ENCODE results near the gene ZBTB39.
"Not testable (repeated sequence)": the region's sequence is repeated elsewhere in the genome, so short reads cannot be mapped to it uniquely, and the experiment has no call there.

ZBTB39 gene, protein sequence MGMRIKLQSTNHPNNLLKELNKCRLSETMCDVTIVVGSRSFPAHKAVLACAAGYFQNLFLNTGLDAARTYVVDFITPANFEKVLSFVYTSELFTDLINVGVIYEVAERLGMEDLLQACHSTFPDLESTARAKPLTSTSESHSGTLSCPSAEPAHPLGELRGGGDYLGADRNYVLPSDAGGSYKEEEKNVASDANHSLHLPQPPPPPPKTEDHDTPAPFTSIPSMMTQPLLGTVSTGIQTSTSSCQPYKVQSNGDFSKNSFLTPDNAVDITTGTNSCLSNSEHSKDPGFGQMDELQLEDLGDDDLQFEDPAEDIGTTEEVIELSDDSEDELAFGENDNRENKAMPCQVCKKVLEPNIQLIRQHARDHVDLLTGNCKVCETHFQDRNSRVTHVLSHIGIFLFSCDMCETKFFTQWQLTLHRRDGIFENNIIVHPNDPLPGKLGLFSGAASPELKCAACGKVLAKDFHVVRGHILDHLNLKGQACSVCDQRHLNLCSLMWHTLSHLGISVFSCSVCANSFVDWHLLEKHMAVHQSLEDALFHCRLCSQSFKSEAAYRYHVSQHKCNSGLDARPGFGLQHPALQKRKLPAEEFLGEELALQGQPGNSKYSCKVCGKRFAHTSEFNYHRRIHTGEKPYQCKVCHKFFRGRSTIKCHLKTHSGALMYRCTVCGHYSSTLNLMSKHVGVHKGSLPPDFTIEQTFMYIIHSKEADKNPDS

GRCh38 chr12:57005980-57006808, at the start of gene ZBTB39:
ZBTB39 (minus strand) TSS chr12:57006546; CDS start chr12:57004917, 1,629 bp downstream.
- peak; percentile 35 to 57 for DNase-seq

- DNase-seq, result peak; percentile 44 to 51
These were observed 49.5 kb upstream of the ZBTB39 start for GRCh38 chr12:57055824-57056223.

- not testable (repeated sequence) for DNase-seq
These were observed 47.6 kb upstream of the ZBTB39 start for GRCh38 chr12:57053901-57054300.

DNA sequence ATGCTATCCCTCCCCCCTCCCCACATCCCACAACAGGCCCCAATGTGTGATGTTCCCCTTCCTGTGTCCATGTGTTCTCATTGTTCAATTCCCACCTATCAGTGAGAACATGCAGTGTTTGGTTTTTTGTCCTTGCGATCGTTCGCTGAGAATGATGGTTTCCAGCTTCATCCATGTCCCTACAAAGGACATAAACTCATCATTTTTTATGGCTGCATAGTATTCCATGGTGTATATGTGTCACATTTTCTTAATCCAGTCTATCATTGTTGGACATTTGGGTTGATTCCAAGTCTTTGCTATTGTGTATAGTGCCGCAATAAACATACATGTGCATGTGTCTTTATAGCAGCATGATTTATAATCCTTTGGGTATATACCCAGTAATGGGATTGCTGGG, 46.8 kb upstream of the ZBTB39 start:
- DNase-seq, result not testable (repeated sequence)

DNA sequence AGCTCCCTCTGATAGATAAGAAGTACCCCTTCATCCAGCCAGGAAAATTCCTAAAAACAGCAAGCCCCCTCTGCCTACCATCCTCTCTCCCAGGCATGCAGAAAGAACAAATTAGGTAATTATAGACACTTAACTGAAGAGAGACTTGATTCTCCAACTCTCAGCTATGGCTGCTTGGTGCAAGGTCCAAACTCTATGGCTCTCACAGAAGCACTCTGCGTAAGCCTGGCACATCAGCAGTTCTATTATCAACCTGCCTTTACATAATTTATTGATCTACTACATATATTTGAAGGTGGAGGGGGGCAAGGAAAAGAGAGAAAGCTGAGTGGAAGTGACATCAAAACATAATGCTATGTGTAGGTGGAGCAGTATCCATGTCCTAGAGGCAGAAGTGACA, 44.7 kb upstream of the ZBTB39 start:
- DNase-seq, result no peak

GRCh38 chr12:57049890-57050289, 43.5 kb upstream of the ZBTB39 start, which contains the start of gene MYO1A:
MYO1A (minus strand) TSS chr12:57050129; CDS start chr12:57048323, 1,806 bp downstream.
- DNase-seq, result no peak

DNA sequence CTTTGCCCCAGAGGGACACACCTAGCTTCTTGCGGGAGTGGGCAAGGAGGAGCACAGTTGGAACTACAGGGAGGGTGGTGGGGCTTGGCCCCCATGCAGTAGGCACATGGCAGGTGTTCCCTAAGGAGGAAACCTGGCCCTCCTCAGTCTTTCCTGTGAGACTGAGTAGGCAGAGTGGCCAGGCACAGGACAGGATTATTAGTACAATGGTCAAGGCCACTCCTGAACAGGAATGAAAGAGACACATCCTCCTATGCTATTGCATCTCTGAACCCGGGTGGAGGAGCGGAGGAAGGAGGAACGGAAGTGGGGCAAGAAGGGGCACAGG, 42.7 kb upstream of the ZBTB39 start:
- DNase-seq, result no peak

DNA sequence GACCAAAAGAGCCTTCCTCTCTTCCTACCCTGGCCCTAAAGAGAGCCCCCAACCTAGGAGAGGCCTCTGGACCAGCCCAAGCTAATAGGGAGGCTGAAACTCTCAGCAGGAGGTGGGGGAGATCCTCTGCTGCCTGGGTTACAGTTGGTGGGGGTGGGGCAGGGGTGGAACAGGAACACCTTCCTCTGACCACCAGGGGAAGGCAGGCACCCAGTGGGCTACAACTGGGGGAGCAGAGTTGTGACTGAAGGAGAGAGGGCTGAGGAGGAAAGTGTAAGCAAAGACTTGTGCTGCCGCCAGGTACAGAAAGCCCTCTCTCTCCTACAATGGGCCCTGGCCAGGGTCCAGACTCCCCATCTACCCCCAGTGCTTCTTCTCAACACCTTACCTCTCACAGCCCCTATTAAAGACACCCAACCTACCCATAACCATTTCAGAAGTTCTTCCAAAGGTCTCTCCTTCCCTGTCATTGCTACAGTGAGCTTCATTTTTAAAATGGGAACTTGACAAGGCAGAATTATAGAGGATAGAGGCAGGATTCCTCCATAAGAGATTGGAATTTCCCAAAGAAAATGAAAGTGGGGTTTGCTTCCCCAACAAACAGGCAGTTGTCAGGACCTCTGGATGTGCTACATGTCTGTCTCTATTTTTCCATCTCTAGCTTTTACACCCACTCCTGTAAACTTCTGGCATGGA, 42.2 kb upstream of the ZBTB39 start:
- DNase-seq, result no peak

GRCh38 chr12:57047981-57048380, 41.6 kb upstream of the ZBTB39 start:
- no peak for DNase-seq

DNA sequence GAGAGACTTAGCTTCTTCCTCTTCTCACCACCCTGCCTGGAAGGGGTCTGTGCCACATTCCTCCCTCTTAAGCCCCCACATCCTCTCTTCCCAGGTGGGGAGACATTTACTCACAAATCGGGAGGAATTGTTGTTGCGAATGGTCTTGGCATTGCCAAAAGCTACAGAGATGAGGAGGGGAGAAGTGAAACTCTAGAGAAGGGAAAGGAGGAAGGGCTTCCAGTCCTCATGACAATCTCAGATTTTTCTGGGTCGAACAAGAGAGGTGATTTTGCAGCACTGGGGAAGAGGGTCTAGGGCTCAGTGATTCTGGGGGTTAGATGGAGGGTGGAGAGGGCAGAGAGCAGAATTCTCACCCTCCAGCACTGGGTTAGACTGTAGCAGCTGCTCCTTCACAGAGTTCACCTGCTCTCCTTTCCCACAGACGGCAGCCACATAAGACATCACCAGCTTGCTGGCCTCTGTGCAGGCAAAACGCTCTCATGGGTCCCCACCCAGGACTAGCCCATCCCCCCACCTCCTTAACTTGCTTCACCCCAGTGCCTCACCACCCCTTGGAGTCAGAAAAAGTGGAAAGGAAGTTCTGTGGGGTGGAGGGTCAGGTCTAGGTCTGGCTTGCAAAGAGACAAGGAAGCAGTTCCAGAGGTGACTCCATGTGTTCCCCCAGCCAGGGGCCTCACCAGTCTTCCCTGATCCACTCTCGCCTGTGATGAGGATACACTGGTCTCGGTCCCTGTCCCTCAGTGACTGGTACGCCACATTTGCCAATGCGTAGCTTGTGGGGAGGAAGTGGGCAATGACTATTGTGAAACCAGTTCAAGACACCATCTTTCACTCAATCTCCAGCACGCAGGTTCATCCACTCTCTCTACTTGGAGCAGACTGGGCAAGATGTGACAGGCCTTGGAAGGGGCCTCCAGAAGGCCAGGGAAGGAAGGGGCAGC, 40.9 kb upstream of the ZBTB39 start:
- DNase-seq, result peak; percentile 74 to 85

DNA sequence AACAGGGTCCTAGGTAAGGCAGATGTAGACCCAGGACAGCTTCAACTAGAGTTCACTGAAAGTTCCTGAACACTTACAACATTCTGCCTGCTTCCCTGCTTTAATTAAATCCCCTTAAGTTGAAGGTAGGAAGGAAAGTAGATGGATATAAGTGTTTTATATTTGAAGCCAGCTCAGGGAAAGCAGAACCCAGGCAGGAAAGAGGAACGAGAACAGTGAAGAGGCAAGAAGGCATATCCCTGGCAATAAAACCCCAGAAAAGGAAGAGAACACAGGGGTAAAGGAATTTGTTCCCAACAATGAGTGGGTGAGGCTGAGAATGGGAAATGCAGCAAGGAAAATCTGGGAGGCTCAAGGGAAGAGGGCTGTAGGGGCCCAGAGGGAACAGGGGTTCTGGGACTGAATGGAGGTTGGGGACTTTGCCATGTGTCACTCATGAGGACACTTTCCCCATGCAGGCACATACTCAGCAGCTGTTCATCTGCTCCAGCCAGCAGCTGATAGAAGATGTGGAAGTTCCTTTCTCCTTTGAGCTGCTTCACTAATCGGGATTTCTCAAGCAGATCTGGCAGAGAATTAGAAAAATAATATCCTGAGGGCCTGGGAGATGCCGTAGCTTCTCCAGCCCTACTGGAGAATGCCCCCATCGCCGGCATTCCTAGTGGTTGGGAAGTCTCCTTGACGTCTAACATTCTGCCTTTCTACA, 39.9 kb upstream of the ZBTB39 start:
- peak; percentile 14 to 36 for DNase-seq

- no peak for DNase-seq
These were observed 38.5 kb upstream of the ZBTB39 start for GRCh38 chr12:57044889-57045288.

- no peak for DNase-seq
These were observed 38.1 kb upstream of the ZBTB39 start for GRCh38 chr12:57044468-57044867.

DNA sequence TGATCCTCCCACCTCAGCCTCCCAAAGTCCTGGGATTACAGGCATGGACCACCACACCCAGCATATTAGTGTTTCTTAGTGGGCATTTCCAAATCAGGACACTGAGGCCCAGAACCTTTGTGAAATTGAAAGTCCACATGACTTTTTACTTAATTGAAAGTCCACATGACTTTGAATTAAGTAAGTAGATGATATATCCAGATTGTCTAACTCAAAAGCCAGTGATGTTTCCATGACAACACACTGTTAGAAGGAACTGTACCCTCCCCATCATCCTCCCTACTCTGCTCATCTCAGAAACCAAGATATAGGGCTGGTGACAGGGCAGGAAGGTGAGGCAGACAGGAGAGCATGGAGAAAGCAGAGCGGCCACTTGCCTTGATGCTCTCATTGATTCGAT, 36.3 kb upstream of the ZBTB39 start:
- DNase-seq, result no peak

DNA sequence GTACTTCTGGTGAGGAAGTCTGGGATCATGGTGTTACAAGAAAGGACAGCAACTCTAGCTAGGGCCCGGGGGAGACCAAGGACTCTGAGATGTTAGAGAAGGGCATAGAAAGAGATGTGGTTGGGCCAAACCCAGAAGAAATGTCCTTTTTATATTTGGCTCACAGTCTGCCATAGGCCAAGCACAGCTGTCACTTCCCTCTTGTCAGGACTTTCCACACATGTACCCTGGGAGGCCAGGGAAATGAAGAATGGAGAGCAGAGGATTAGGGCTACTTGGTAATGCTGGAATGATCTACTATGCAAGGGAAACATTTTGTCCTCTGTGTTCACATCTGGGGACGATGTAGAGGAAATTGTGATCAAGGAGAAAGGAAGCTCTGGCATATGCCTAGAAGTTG, 34.4 kb upstream of the ZBTB39 start:
- no peak for DNase-seq

DNA sequence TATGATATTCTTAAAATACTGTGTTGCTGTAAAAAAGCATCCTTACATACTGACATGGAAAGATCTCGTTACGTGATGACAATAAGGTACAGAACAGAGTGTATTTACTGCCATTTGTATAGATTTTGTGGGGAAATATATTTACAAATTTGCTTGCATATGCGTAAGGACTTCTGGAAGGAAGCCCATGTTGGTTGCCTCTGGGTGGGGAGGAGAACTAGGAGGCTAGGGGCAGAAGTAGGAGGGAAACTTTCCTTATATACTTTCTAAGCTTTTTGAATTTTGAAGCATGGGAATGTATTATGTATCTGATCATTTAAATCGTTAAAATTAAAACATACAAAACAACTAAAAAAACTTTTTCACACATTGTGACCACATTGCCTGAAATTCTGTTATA, 33.9 kb upstream of the ZBTB39 start:
- DNase-seq, result no peak

DNA sequence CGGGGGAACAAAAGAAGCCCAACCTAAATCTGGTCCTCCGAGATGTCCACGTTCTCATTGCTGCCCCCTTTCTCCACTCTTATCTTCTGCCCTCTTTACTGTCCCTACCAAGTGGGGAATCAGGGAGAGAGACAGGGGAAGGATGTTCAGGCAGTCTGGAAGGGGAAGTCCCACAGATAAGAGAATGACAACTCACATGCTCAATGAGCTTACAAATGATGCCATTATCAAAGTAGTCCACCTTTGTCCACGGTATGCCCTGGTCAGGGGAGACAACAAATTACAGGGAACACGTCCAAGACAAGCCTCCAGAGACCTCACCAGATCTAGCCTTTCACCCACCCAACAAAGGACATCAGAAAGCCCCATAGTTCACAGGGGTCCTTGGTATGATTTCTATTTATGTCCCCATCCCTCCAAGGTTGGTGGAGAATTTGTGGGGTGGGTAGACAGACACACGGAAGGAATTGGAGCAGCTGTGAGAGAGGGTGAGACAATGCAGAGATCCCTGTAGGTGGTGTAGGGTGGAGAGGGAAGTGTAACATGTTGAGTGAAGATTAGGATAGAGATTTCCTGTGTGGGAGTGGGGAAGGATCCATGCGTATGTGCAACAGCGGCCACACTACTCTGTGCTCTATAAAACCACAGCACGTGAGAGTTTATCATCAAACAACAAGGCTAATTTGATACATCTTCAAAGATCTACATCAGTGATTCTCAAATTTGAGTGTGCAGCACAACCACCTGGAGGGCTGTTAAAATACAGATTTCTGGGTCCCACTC, 32.9 kb upstream of the ZBTB39 start:
- no peak for DNase-seq

DNA sequence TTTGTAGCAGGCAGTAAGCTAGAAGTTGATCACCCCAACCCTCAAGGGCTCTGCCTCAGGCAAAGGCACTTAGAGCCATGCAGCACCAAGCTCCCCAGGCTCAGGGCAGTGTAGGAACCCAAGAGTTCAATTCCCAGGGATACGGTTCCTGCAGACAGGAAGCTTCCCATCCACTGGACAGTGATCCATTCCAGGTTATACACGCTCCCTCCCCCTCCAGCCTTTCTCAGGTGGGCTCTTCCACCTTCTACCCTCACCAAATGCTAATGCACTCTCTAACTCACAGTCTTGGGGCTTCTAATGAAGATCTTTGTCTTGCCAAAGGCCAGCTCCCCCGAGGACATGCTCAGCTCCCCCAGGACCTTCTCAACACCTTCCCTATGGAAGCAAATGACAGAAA, 30.9 kb upstream of the ZBTB39 start:
- DNase-seq, result no peak

GRCh38 chr12:57033431-57033830, 27.1 kb upstream of the ZBTB39 start:
- DNase-seq, result no peak

GRCh38 chr12:57031789-57032188, 25.4 kb upstream of the ZBTB39 start:
- DNase-seq, result no peak
